ENCODE data around the gene PTPRO. TPM values are rescaled to one million over a fixed set of nuclear protein-coding genes. Genes with fewer than 3 reads are reported as not detected.

PTPRO gene
- polyA plus RNA-seq, 1 donor (not counting 4 experiments of a cell fraction or from before 2014, with no cell fraction given) = 0.17 TPM

GRCh38 chr12:15540469-15540872 is 218.2 kb downstream of the PTPRO start:
- H3K27ac ChIP-seq (ENCODE audit: control insufficient read depth, insufficient read depth, low read length) = no peak overlapping the region

GRCh38 chr12:15541996-15542631 is 219.8 kb downstream of the PTPRO start:
- Histone ChIP-seq H2AFZ (ENCODE audit: control insufficient read depth, low read length) (no peak overlapping the region), H3K79me2 (ENCODE audit: control insufficient read depth, insufficient read depth, low read length) (no peaks in the 10 kb centered on the region), H3K9me1 (ENCODE audit: control insufficient read depth, extremely low read depth, insufficient read depth, low read length) (no peaks in the 10 kb centered on the region), H3K27me3 (ENCODE audit: control insufficient read depth, extremely low read depth, insufficient read depth, low read length) (no peaks in the 10 kb centered on the region), H4K20me1 (ENCODE audit: control insufficient read depth, extremely low read depth, insufficient read depth, low read length) (no peaks in the 10 kb centered on the region), H3K36me3 (ENCODE audit: control insufficient read depth in 2 of 2, extremely low read depth in 1 of 2, insufficient read depth in 2 of 2, low read length in 2 of 2) (no peaks in the 10 kb centered on the region), H3K9ac (ENCODE audit: control insufficient read depth, extremely low read depth, insufficient read depth, low read length) (no peak overlapping the region), H3K27ac (ENCODE audit: control insufficient read depth, insufficient read depth, low read length) (no peak overlapping the region), H3K4me1 (ENCODE audit: control insufficient read depth, extremely low read depth, insufficient read depth, low read length) (peaks cover 10% of the 10 kb centered on the region), H3K4me3 (ENCODE audit: control insufficient read depth in 2 of 3, extremely low read depth in 1 of 3, insufficient read depth in 2 of 3, low read depth in 1 of 3, low read length in 3 of 3) (no peak overlapping the region), H3K9me3 (ENCODE audit: control insufficient read depth, low read depth, low read length) (no peaks in the 10 kb centered on the region), H3K4me2 (ENCODE audit: control insufficient read depth, extremely low read depth, insufficient read depth, low read depth, low read length) (no peak overlapping the region)
- no peak for DNase-seq (ENCODE audit: low read depth, low spot score)
- dilution Hi-C loops (cut with MboI; ENCODE audit: extremely low pct_ligation_motif_present, low sequenced_read_pairs) = no loop called here
- TF ChIP-seq EZH2 (IDR thresholded peaks at IDR 0.05; ENCODE audit: low read length) = no peak
- FAIRE-seq = no peak

More at GRCh38 chr12:15540469-15540872, 218.2 kb downstream of the PTPRO start:
- dilution Hi-C loops (cut with MboI; ENCODE audit: extremely low pct_ligation_motif_present, low sequenced_read_pairs) = no loop called here
- no peak overlapping the region for H3K4me3 ChIP-seq (ENCODE audit: control insufficient read depth in 2 of 3, extremely low read depth in 1 of 3, insufficient read depth in 2 of 3, low read depth in 1 of 3, low read length in 3 of 3)
- no peaks in the 10 kb centered on the region for H3K9me3 ChIP-seq (ENCODE audit: control insufficient read depth, low read depth, low read length)
- no peak overlapping the region for H3K9ac ChIP-seq (ENCODE audit: control insufficient read depth, extremely low read depth, insufficient read depth, low read length)
- H3K27me3 ChIP-seq (ENCODE audit: control insufficient read depth, extremely low read depth, insufficient read depth, low read length) = no peaks in the 10 kb centered on the region
- H3K4me1 ChIP-seq (ENCODE audit: control insufficient read depth, extremely low read depth, insufficient read depth, low read length) = peaks cover 11% of the 10 kb centered on the region
- no peaks in the 10 kb centered on the region for H3K79me2 ChIP-seq (ENCODE audit: control insufficient read depth, insufficient read depth, low read length)
- no peaks in the 10 kb centered on the region for H3K9me1 ChIP-seq (ENCODE audit: control insufficient read depth, extremely low read depth, insufficient read depth, low read length)
- TF ChIP-seq CTCF (optimal IDR thresholded peaks at IDR 0.05 in 1 of 3, IDR thresholded peaks at IDR 0.05 in 1 of 3, conservative IDR thresholded peaks at IDR 0.05 in 1 of 3; ENCODE audit: extremely low read depth in 1 of 3, insufficient read depth in 2 of 3, low read length in 3 of 3) (no peak), EZH2 (IDR thresholded peaks at IDR 0.05; ENCODE audit: low read length) (no peak)
- DNase-seq (ENCODE audit: low read depth, low spot score) (no peak), FAIRE-seq (peak; percentile 71)
- no peaks in the 10 kb centered on the region for H3K36me3 ChIP-seq (ENCODE audit: control insufficient read depth in 2 of 2, extremely low read depth in 1 of 2, insufficient read depth in 2 of 2, low read length in 2 of 2)
- no peaks in the 10 kb centered on the region for H4K20me1 ChIP-seq (ENCODE audit: control insufficient read depth, extremely low read depth, insufficient read depth, low read length)
- no peak overlapping the region for H2AFZ ChIP-seq (ENCODE audit: control insufficient read depth, low read length)
- H3K4me2 ChIP-seq (ENCODE audit: control insufficient read depth, extremely low read depth, insufficient read depth, low read depth, low read length) = no peak overlapping the region

GRCh38 chr12:15543347-15543746 is 221.0 kb downstream of the PTPRO start:
- Histone ChIP-seq H4K20me1 (ENCODE audit: control insufficient read depth, extremely low read depth, insufficient read depth, low read length) (no peaks in the 10 kb centered on the region), H3K79me2 (ENCODE audit: control insufficient read depth, insufficient read depth, low read length) (no peaks in the 10 kb centered on the region), H3K4me2 (ENCODE audit: control insufficient read depth, extremely low read depth, insufficient read depth, low read depth, low read length) (no peak overlapping the region), H3K27ac (ENCODE audit: control insufficient read depth, insufficient read depth, low read length) (no peak overlapping the region), H3K36me3 (ENCODE audit: control insufficient read depth in 2 of 2, extremely low read depth in 1 of 2, insufficient read depth in 2 of 2, low read length in 2 of 2) (no peaks in the 10 kb centered on the region), H3K4me1 (ENCODE audit: control insufficient read depth, extremely low read depth, insufficient read depth, low read length) (peaks cover 10% of the 10 kb centered on the region), H3K9me1 (ENCODE audit: control insufficient read depth, extremely low read depth, insufficient read depth, low read length) (no peaks in the 10 kb centered on the region), H3K4me3 (ENCODE audit: control insufficient read depth in 2 of 3, extremely low read depth in 1 of 3, insufficient read depth in 2 of 3, low read depth in 1 of 3, low read length in 3 of 3) (no peak overlapping the region), H3K9me3 (ENCODE audit: control insufficient read depth, low read depth, low read length) (no peaks in the 10 kb centered on the region), H2AFZ (ENCODE audit: control insufficient read depth, low read length) (no peak overlapping the region), H3K27me3 (ENCODE audit: control insufficient read depth, extremely low read depth, insufficient read depth, low read length) (no peaks in the 10 kb centered on the region), H3K9ac (ENCODE audit: control insufficient read depth, extremely low read depth, insufficient read depth, low read length) (no peak overlapping the region)
- DNase-seq (ENCODE audit: low read depth, low spot score) (no peak), FAIRE-seq (peak; percentile 44)
- TF ChIP-seq CTCF (optimal IDR thresholded peaks at IDR 0.05 in 1 of 3, IDR thresholded peaks at IDR 0.05 in 1 of 3, conservative IDR thresholded peaks at IDR 0.05 in 1 of 3; ENCODE audit: extremely low read depth in 1 of 3, insufficient read depth in 2 of 3, low read length in 3 of 3) (no peak), EZH2 (IDR thresholded peaks at IDR 0.05; ENCODE audit: low read length) (no peak)
- dilution Hi-C loops (cut with MboI; ENCODE audit: extremely low pct_ligation_motif_present, low sequenced_read_pairs) = no loop called here

Data from keratinocyte (primary cell).